RWPE2 (cell line): ENCODE data around the gene MNX1.

Experiments used
- ATAC-seq: fragments of 200-7000 bp; cut with Tn5 transposase; 3 replicates; pipeline ENCODE4 v1.9.1; 2021; ENCODE audit warnings: low read depth
- DNase-seq: peaks from one replicate; pipeline ENCODE4 v3.0.0-alpha.2; 2020; ENCODE audit warnings: low spot score
- H3K27ac ChIP-seq: fragments of 450-650 bp; 2 replicates; pipeline ENCODE4 v1.5.1; 2017; ENCODE audit warnings: mild to moderate bottlenecking; ENCODE audit not compliant: poor library complexity, severe bottlenecking
- H3K27me3 ChIP-seq: fragments of 250-450 bp; sonication (Bioruptor Pico); 2 replicates; pipeline ENCODE4 v1.5.1; 2021; ENCODE audit warnings: mild to moderate bottlenecking, moderate library complexity; ENCODE audit not compliant: insufficient read depth, poor library complexity, severe bottlenecking
- H3K36me3 ChIP-seq: fragments of 250-450 bp; sonication (Bioruptor Pico); 2 replicates; pipeline ENCODE4 v1.5.1; 2020; ENCODE audit warnings: low read depth, mild to moderate bottlenecking, moderate library complexity
- H3K4me1 ChIP-seq: fragments of 250-450 bp; sonication (Bioruptor Pico); 2 replicates; pipeline ENCODE4 v1.5.1; 2021; ENCODE audit warnings: mild to moderate bottlenecking, moderate library complexity; ENCODE audit not compliant: insufficient read depth, poor library complexity, severe bottlenecking
- H3K4me3 ChIP-seq: fragments of 250-450 bp; sonication (Bioruptor Pico); 2 replicates; pipeline ENCODE4 v1.5.1; 2021; ENCODE audit warnings: mild to moderate bottlenecking, moderate library complexity; ENCODE audit not compliant: severe bottlenecking
- H3K9me3 ChIP-seq: fragments of 250-450 bp; sonication (Bioruptor Pico); 2 replicates; pipeline ENCODE4 v1.5.1; 2021; ENCODE audit warnings: mild to moderate bottlenecking, moderate library complexity; ENCODE audit not compliant: severe bottlenecking
- TF ChIP-seq, protein P1 (sequence below): fragments of 450-650 bp; IDR thresholded peaks from one replicate; pipeline ENCODE4 v1.5.1; 2017; ENCODE audit warnings: mild to moderate bottlenecking, moderate library complexity; ENCODE audit not compliant: poor library complexity, severe bottlenecking

The MNX1 gene

DNA sequence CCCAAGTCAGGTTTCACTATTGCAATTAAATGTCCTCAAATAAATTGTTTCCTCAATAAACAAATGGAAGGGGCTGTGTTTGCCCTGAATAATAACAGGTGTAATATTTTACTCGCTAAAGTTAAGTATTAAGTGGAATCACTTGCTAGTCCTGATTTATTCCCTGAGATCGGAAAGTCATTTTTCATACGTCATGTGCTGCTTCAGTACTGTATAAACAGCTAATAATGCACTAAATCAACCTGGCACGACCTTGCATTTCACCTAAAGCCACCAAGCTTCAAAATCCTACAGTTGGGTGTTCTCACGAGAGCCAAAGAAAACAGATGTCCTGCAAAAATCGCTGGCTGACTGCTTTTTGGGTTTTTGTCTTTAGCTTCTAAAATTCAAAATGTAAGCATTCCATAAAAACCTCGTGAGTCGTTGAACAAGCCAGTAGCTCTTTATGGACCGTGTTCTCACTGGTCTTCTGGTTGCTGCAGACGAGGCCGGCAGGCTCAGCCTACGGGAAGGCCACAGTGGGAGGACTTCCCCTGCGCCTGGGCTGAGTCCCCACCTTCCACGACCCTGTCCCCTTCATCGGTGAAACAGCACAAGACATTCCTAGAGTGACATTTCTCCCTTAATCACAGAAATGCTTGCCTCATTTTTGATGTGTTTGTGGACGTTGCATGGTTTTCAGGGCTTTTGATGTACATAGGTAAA lies 17.9 kb upstream of the MNX1 start:
- ATAC-seq, result no peak

DNA sequence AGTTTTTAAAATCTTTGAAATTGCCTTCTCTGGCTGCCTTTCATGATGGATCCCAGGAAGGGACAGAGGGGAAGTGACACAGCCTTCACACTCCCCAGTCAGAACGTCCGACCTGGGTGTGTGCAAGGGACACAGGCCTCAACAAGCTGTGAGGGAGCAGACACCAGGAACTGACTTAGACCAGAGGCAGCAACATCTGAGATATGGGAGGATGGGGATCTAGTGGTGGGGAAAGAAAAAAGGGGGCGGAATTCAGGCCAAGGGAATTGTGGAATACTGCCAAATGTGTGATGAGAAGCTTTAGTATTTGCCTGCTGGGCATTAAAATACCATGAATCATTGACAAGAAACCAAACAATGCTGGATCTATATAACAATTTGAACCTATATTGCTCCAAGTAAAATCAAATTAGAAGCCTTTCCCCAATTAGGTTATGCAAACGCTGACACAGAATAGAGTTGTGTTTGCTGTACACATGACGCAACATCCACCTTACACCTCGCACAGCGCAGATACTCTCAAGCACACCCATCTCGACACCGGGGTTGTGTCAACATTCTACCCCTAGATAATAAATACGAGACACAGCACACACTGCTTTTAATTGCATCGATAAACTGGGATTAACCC lies 17.2 kb upstream of the MNX1 start:
- DNase-seq (no peak), ATAC-seq (peak; percentile 85)
- Histone ChIP-seq H3K4me3 (no peak overlapping the region), H3K9me3 (no peaks in the 10 kb centered on the region), H3K27ac (peak overlapping the region; percentile 29), H3K27me3 (peaks cover 27% of the 10 kb centered on the region), H3K36me3 (no peaks in the 10 kb centered on the region), H3K4me1 (peaks cover 11% of the 10 kb centered on the region)
- TF ChIP-seq, protein P1, sequence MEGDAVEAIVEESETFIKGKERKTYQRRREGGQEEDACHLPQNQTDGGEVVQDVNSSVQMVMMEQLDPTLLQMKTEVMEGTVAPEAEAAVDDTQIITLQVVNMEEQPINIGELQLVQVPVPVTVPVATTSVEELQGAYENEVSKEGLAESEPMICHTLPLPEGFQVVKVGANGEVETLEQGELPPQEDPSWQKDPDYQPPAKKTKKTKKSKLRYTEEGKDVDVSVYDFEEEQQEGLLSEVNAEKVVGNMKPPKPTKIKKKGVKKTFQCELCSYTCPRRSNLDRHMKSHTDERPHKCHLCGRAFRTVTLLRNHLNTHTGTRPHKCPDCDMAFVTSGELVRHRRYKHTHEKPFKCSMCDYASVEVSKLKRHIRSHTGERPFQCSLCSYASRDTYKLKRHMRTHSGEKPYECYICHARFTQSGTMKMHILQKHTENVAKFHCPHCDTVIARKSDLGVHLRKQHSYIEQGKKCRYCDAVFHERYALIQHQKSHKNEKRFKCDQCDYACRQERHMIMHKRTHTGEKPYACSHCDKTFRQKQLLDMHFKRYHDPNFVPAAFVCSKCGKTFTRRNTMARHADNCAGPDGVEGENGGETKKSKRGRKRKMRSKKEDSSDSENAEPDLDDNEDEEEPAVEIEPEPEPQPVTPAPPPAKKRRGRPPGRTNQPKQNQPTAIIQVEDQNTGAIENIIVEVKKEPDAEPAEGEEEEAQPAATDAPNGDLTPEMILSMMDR, result no peak

More for the DNA sequence above, 17.9 kb upstream of the MNX1 start:
- Histone ChIP-seq H3K27ac (peak overlapping the region; percentile 29), H3K4me3 (no peak overlapping the region), H3K4me1 (peaks cover 11% of the 10 kb centered on the region), H3K36me3 (no peaks in the 10 kb centered on the region), H3K27me3 (peaks cover 20% of the 10 kb centered on the region), H3K9me3 (no peaks in the 10 kb centered on the region)
- TF ChIP-seq, protein P1, result no peak
- no peak for DNase-seq

DNA sequence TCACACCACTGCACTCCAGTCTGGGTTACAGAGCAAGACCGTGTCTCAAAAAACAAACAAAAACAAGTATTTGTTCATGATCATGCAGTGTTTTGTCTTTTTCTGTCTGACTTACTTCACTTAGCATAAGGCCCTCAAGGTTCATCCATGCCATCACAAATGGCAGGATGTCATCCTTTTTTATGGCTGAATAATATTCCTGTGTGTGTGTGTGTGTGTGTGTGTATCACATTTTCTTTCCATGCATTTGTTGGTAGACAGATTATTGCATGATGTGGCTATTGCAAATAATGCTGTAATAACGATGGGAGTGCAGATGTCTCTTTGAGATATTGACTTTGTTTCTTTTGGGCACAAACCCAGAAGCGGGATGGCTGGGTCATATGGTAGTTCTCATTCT lies 14.3 kb upstream of the MNX1 start:
- DNase-seq, result no peak
- no peaks in the 10 kb centered on the region for H3K9me3 ChIP-seq
- TF ChIP-seq, protein P1, result no peak
- H3K4me3 ChIP-seq, result no peak overlapping the region
- no peaks in the 10 kb centered on the region for H3K36me3 ChIP-seq
- H3K27me3 ChIP-seq, result peaks cover 56% of the 10 kb centered on the region
- ATAC-seq, result no peak
- peaks cover 13% of the 10 kb centered on the region for H3K4me1 ChIP-seq
- no peak overlapping the region for H3K27ac ChIP-seq

DNA sequence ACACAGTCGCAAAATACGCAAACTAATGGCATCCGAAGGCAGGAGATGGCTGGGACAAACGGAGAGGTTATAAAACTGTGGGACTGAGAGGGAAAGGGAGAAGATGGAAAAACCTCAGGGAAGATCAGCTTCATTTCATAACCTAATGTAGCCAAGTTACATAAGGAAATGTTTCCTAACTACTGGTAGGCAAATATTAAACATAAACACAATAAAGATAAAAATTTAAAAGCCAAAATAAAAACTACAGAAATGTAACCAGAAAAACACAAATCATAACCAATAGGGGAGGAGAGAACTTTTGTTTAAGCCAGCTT lies 13.1 kb upstream of the MNX1 start:
- Histone ChIP-seq H3K27ac (no peak overlapping the region), H3K27me3 (peaks cover 67% of the 10 kb centered on the region), H3K9me3 (no peaks in the 10 kb centered on the region), H3K36me3 (no peaks in the 10 kb centered on the region), H3K4me3 (no peak overlapping the region), H3K4me1 (peaks cover 14% of the 10 kb centered on the region)
- TF ChIP-seq, protein P1, result no peak
- DNase-seq, result no peak
- no peak for ATAC-seq
